HG03066 (cell line): ENCODE data around the gene GPATCH2.
"Not testable (repeated sequence)": the region's sequence is repeated elsewhere in the genome, so short reads cannot be mapped to it uniquely, and the experiment has no call there.

Experiments
- ATAC-seq: cut with Tn5 transposase; IDR thresholded peaks from one replicate; pipeline ENCODE4 v1.9.1; 2021; ENCODE audit warnings: low read depth; ENCODE audit not compliant: unreplicated experiment

Gene GPATCH2

GRCh38 chr1:217381773-217382172 is 249.1 kb downstream of the GPATCH2 start:
- not testable (repeated sequence) for ATAC-seq

GRCh38 chr1:217379804-217380203 is 251.1 kb downstream of the GPATCH2 start:
- not testable (repeated sequence) for ATAC-seq

- no peak for ATAC-seq
Measured at GRCh38 chr1:217379336-217379735, 251.6 kb downstream of the GPATCH2 start.
